Kidney epithelial cell (primary cell): Measurements from ENCODE around the gene FLNA. TPM values are rescaled to one million over a fixed set of nuclear protein-coding genes. Genes with fewer than 3 reads are reported as not detected.

Source experiments
- DNase-seq: peaks from one replicate; pipeline ENCODE4 v3.0.0-alpha.2; 2010; ENCODE audit warnings: low read depth
- H3K27me3 ChIP-seq: 2 replicates; pipeline ENCODE4 v1.6.0; 2011; ENCODE audit warnings: low read length; ENCODE audit not compliant: control insufficient read depth, insufficient read depth
- H3K36me3 ChIP-seq: 2 replicates; pipeline ENCODE4 v1.5.1; 2011; ENCODE audit warnings: low read length; ENCODE audit not compliant: control insufficient read depth, insufficient read depth
- H3K4me3 ChIP-seq: 2 replicates; pipeline ENCODE4 v1.5.1; 2011; ENCODE audit warnings: low read depth, mild to moderate bottlenecking, control low read depth, low read length
- total RNA-seq: library from RNA; depleted of rRNA; stranded (reverse); fragments of >200 nt; gene quantifications from 2 replicates; pipeline ENCODE4 v1.2.3, GENCODE V29; 2015
- TF ChIP-seq, protein P1 (sequence below): IDR thresholded peaks from 2 replicates; pipeline ENCODE4 v1.5.1; 2011; ENCODE audit warnings: mild to moderate bottlenecking, moderate library complexity, low read length, control low read depth, inconsistent platforms; ENCODE audit not compliant: insufficient read depth, poor library complexity, severe bottlenecking

FLNA gene
- total RNA-seq, 1 donor from 2014 or later, result 2,357 TPM

DNA sequence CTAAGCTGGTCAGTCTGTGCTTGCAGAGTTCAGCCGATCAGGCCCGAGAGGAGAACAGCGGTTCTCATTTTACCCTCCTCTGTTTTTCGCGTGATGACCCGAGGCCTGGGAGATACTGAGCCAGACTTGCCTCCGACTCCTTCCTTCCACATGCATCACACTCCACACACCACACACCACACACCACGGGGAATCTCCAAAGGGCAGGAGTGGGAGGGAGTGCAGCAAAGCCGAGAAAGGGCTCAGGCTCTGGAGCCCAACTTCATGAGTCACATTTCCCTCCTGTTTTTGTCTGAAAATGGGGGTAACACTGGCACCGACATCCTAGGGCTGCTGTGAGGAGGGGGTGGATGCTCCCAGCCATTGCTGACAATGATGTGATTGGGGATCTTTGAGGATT, 39.9 kb downstream of the FLNA start:
- no peak overlapping the region for H3K4me3 ChIP-seq
- TF ChIP-seq, protein P1, sequence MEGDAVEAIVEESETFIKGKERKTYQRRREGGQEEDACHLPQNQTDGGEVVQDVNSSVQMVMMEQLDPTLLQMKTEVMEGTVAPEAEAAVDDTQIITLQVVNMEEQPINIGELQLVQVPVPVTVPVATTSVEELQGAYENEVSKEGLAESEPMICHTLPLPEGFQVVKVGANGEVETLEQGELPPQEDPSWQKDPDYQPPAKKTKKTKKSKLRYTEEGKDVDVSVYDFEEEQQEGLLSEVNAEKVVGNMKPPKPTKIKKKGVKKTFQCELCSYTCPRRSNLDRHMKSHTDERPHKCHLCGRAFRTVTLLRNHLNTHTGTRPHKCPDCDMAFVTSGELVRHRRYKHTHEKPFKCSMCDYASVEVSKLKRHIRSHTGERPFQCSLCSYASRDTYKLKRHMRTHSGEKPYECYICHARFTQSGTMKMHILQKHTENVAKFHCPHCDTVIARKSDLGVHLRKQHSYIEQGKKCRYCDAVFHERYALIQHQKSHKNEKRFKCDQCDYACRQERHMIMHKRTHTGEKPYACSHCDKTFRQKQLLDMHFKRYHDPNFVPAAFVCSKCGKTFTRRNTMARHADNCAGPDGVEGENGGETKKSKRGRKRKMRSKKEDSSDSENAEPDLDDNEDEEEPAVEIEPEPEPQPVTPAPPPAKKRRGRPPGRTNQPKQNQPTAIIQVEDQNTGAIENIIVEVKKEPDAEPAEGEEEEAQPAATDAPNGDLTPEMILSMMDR, result no peak
- no peaks in the 10 kb centered on the region for H3K36me3 ChIP-seq
- no peaks in the 10 kb centered on the region for H3K27me3 ChIP-seq
- DNase-seq, result no peak

DNA sequence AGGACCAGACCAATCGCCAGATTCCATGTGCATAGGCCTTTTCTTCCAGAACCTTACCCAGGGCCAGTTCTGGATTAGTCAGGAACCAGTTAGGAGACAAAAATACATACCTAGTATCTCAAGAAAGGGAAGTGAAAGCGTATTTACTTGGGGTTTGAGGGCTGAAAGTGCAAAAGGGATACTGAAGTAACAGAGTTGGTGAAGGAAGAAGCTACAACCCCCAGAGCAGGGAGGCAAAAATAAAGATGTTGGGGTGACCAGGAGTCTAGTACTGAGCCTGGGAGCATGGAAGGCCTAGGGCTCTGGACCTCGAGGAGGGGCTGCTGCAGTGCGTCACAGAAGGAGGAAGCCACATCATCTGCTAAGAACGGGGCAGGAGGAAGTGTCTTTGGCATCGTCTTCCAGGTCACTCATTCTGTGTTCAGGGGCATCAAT, 40.6 kb downstream of the FLNA start:
- Histone ChIP-seq H3K27me3 (no peaks in the 10 kb centered on the region), H3K36me3 (no peaks in the 10 kb centered on the region), H3K4me3 (no peak overlapping the region)
- DNase-seq, result no peak
- TF ChIP-seq, protein P1, result no peak

DNA sequence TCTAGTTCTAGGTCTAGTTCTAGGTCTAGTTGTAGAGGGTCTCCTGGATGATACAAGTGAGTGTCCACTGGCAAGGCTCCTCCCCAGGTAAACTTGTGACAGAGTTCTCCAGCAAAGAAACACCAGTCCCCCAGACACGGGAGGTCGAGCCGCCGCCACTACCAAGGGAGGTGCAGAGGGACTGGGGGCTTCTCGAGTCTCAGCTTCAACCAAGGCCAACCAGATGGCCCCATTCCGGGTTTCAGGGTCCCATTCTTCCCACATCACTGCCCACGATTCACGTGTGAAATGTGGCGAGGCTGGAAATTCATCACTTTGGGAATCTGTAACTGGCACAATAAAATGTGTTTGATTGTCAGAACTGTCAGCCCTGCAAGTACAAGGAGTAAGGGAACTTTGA, 41.3 kb downstream of the FLNA start:
- no peak for DNase-seq
- no peaks in the 10 kb centered on the region for H3K27me3 ChIP-seq
- no peak overlapping the region for H3K4me3 ChIP-seq
- TF ChIP-seq, protein P1, result no peak
- no peaks in the 10 kb centered on the region for H3K36me3 ChIP-seq

DNA sequence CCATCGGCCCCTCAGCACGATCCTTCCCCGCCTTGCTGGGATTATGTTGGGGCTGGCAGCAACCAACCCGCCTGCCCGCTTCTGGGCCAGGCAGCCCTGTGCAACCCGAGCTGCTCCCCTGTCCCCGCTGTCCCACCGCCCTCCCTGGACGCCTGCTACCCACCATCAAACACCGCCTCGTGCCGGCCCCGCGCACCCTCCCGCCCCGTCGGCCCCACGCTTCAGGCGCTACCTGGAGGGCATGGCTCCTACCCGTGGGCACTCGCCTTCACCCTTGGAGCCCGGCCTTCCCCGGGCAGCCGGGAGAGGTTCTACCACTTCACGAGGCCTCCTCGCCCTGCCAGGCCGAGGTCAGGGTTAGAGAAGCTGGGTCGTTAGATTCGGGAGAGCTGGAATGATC, 41.9 kb downstream of the FLNA start:
- H3K36me3 ChIP-seq, result no peaks in the 10 kb centered on the region
- no peak for DNase-seq
- no peaks in the 10 kb centered on the region for H3K27me3 ChIP-seq
- no peak overlapping the region for H3K4me3 ChIP-seq
- TF ChIP-seq, protein P1, result no peak

DNA sequence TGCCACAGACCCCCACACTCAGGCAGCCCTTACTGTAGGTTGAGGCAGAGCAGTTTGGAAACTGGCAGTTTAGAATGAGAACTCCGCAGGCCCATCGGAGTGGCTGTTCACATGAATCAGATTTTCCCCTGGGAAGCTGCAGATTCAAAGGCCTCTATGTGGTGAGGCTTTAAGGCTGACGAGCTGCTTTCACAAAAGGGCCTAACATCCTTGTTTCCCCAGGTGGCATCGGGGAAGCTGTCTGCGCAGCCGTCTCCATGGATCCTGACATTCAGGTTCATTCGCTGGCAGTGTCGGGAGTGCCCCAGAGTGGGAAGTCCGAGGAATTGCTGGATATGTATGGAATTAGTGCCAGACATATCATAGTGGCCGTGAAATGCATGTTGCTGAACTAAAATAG, 45.1 kb downstream of the FLNA start:
- Histone ChIP-seq H3K4me3 (no peak overlapping the region), H3K36me3 (no peaks in the 10 kb centered on the region), H3K27me3 (no peaks in the 10 kb centered on the region)
- DNase-seq, result no peak
- TF ChIP-seq, protein P1, result no peak

DNA sequence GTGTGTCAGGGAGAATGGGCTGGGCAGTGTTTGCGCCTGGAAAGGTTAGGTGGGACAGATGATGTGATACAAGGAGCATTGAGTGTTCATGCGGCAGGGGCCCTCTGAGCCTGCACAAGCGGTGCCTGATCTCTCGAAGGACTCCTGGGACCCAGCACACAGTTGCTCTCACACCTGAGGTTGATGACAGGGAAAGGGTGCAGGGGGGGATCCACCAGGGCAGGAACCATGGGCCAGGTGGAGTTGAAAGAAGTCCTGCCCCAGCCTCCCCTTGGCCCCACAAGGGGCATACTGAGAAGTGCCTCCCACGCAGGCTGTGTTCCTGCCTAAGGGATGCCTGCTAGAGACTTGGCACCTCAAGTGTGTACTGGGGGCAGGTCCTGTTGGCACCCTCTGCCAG, 45.8 kb downstream of the FLNA start:
- no peak for DNase-seq
- H3K27me3 ChIP-seq, result peaks cover 2% of the 10 kb centered on the region
- TF ChIP-seq, protein P1, result no peak
- H3K36me3 ChIP-seq, result no peaks in the 10 kb centered on the region
- no peak overlapping the region for H3K4me3 ChIP-seq
